Activated CD4-positive, alpha-beta T cell treated with anti-CD3 and anti-CD28 coated beads, Interleukin-2, amount 50 U/mL, for 16 hours (primary cell): Measurements from ENCODE around the gene PALM.
"Not testable (repeated sequence)": the region's sequence is repeated elsewhere in the genome, so short reads cannot be mapped to it uniquely, and the experiment has no call there.

Experiments
- DNase-seq: peaks from one replicate; pipeline ENCODE4 v3.0.0-alpha.2; 2020

Gene PALM

GRCh38 chr19:679418-680286, 29.1 kb upstream of the PALM start:
- peak; percentile 32 for DNase-seq

GRCh38 chr19:680287-681028, 28.3 kb upstream of the PALM start:
- DNase-seq, result peak; percentile 100

GRCh38 chr19:681029-682019, 27.4 kb upstream of the PALM start:
- DNase-seq, result peak; percentile 97

GRCh38 chr19:682678-683320, 25.9 kb upstream of the PALM start:
- no peak for DNase-seq

GRCh38 chr19:685454-685931, 23.2 kb upstream of the PALM start:
- no peak for DNase-seq

- no peak for DNase-seq
Measured at GRCh38 chr19:686589-687297, 22.0 kb upstream of the PALM start.

GRCh38 chr19:687569-688166, 21.1 kb upstream of the PALM start:
- DNase-seq, result no peak

- no peak for DNase-seq
Measured at GRCh38 chr19:688214-688613, 20.5 kb upstream of the PALM start.

- no peak for DNase-seq
Measured at GRCh38 chr19:688992-689391, 19.7 kb upstream of the PALM start.

GRCh38 chr19:690203-690602, 18.5 kb upstream of the PALM start:
- DNase-seq, result no peak

- no peak for DNase-seq
Measured at GRCh38 chr19:694481-695351, 14.0 kb upstream of the PALM start.

GRCh38 chr19:695352-695949, 13.3 kb upstream of the PALM start, which contains the start of gene PRSS57:
Gene PRSS57 (minus strand): TSS chr19:695452. CDS start chr19:695430, 22 bp downstream.
- DNase-seq, result no peak

- DNase-seq, result not testable (repeated sequence)
Measured at GRCh38 chr19:698529-698928, 10.2 kb upstream of the PALM start.

- not testable (repeated sequence) for DNase-seq
Measured at GRCh38 chr19:699885-700284, 8.8 kb upstream of the PALM start.

- not testable (repeated sequence) for DNase-seq
Measured at GRCh38 chr19:702847-703246, 5.9 kb upstream of the PALM start.

GRCh38 chr19:703329-703650, 5.4 kb upstream of the PALM start:
- no peak for DNase-seq

GRCh38 chr19:703651-704446, 4.9 kb upstream of the PALM start:
- peak; percentile 65 for DNase-seq

GRCh38 chr19:704447-704741, 4.3 kb upstream of the PALM start:
- no peak for DNase-seq
